AG04449 (cell line): ENCODE results near the gene MAD2L1BP.

Source experiments
- CTCF ChIA-PET: fragments of 350-600 bp; formaldehyde crosslinking; extraction: SDS; loops from one replicate; lab custom pipeline; 2021; ENCODE audit warnings: antibody characterized with exemption; lab: Yijun Ruan, JAX
- POLR2A ChIA-PET: fragments of 400-600, 350-600 bp; formaldehyde crosslinking; extraction: SDS; loops from one replicate; lab custom pipeline; 2020; ENCODE audit warnings: antibody characterized with exemption, inconsistent platforms; lab: Yijun Ruan, JAX
- DNase-seq: peaks from one replicate; pipeline ENCODE4 v3.0.0-alpha.2; 2010; ENCODE audit warnings: low read depth, low spot score
- H3K4me3 ChIP-seq: 2 replicates; pipeline ENCODE4 v1.5.1; 2011; ENCODE audit warnings: low read depth, mild to moderate bottlenecking, control low read depth, low read length
- TF ChIP-seq, protein P1 (sequence below): IDR thresholded peaks from one replicate; pipeline ENCODE4 v1.5.1; 2011; ENCODE audit warnings: mild to moderate bottlenecking, moderate library complexity, low read length, control low read depth, inconsistent platforms; ENCODE audit not compliant: insufficient read depth; ENCODE audit errors: missing control alignments

The MAD2L1BP gene

DNA sequence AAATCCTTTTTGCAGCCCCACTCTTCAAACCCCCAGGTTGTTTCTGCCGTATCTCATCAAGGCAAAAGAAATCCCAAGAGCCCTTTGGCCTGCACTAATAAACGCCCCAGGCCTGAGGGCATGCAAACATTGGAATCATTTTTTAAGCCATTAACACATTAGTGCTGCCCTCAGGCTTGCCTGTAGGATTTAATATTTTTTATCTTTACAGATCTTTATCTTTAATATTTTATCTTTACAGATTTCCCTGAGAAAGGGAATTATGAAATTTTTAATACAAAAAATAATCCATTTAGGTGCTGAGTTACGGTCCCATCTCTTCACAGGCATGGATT lies 21.3 kb upstream of the MAD2L1BP start:
- TF ChIP-seq, protein P1, sequence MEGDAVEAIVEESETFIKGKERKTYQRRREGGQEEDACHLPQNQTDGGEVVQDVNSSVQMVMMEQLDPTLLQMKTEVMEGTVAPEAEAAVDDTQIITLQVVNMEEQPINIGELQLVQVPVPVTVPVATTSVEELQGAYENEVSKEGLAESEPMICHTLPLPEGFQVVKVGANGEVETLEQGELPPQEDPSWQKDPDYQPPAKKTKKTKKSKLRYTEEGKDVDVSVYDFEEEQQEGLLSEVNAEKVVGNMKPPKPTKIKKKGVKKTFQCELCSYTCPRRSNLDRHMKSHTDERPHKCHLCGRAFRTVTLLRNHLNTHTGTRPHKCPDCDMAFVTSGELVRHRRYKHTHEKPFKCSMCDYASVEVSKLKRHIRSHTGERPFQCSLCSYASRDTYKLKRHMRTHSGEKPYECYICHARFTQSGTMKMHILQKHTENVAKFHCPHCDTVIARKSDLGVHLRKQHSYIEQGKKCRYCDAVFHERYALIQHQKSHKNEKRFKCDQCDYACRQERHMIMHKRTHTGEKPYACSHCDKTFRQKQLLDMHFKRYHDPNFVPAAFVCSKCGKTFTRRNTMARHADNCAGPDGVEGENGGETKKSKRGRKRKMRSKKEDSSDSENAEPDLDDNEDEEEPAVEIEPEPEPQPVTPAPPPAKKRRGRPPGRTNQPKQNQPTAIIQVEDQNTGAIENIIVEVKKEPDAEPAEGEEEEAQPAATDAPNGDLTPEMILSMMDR, result no peak
- CTCF ChIA-PET, result interaction anchor here (1.9 kb wide), 1 partner anchor 11 kb away, joined by 6 read pairs; no protein-coding TSS in a partner anchor
- POLR2A ChIA-PET, result interaction anchor here (1.8 kb wide), 1 partner anchor 15 kb away, joined by 5 read pairs; the partner anchor contains the start of gene GTPBP2
- no peak overlapping the region for H3K4me3 ChIP-seq
- no peak for DNase-seq

DNA sequence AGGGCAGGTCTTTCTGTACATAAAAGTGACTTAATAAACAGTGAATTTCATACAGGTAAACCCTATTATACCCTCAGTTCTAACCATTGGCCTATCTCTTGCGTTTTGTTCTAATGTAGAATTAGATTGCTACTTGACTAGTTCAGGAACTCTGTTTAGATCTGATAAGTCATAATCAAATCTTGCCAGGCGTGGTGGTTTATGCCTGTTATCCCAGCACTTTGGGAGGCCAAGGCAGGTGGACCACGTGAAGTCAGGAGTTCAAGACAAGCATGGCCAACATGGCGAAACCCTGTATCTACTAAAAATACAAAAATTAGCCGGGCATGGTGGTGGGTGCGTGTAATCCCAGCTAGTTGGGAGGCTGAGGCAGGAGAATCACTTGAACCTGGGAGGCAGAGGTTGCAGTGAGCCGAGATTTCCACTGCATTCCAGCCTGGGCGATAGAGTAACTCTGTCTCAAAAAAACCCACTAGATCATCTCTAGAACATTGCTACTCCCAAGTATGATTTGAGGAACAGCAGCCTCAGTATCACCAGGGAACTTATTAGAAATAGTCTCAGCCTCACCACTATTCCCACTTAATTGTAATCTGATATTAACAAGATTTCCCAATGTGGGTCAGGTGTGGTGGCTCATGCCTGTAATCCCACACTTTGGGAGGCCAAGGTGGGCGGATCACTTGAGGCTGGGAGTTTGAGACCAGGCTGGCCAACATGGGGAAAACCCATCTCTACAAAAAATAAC lies 18.7 kb upstream of the MAD2L1BP start:
- TF ChIP-seq, protein P1, result no peak
- no peak for DNase-seq
- POLR2A ChIA-PET, result interaction anchor here (0.7 to 1.6 kb wide), 5 partner anchors 7 to 12 kb away, joined by 3 to 8 read pairs (median 5); partner anchors contain the start of gene GTPBP2
- H3K4me3 ChIP-seq, result no peak overlapping the region
- CTCF ChIA-PET, result interaction anchor here (0.8 to 5.5 kb wide), 2 partner anchors 8 to 9 kb away, joined by 5 to 44 read pairs; no protein-coding TSS in a partner anchor

DNA sequence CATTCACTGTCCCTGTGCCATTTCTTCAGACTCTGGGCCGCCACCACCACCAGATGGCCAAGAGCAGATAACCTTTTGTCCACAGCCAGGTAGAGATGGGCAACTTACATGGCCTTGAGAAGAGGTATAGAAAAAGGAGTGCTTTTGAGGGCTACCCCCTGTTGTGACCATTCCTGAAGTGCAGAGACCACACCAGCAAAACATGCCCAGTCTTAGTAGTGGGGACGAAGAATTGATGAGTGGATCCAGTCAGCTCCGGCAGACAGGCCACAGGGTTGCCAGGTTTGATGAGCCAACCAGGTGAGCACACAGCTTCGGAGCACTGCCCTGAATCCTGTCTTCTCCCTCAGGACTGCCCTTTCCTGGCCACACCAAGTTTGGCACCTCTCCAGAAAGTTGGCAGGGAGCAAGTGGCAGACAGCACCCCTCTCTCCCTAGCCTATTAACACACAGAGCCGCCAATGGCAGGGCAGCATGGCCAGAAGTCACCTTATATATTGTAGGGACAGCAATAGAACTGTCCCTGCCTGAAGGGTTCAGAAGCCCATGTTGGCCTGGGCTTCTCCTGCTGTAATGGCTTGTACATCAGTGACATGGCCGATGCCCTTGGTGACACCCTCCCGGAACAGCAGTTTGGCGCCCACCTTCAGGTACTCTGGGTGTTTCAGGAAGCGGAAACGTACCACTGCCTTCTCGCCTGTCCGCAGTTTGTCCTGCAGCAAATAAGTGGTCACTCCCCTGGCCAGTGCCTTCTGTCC lies 14.4 kb upstream of the MAD2L1BP start:
- ChIA-PET POLR2A (interaction anchor here (1.1 kb wide), 1 partner anchor 458 kb away, joined by 4 read pairs; no protein-coding TSS in a partner anchor), CTCF (interaction anchor here (2.0 to 5.5 kb wide), 2 partner anchors 13 to 458 kb away, joined by 7 to 44 read pairs; no protein-coding TSS in a partner anchor)
- TF ChIP-seq, protein P1, result no peak
- DNase-seq, result no peak
- no peak overlapping the region for H3K4me3 ChIP-seq

DNA sequence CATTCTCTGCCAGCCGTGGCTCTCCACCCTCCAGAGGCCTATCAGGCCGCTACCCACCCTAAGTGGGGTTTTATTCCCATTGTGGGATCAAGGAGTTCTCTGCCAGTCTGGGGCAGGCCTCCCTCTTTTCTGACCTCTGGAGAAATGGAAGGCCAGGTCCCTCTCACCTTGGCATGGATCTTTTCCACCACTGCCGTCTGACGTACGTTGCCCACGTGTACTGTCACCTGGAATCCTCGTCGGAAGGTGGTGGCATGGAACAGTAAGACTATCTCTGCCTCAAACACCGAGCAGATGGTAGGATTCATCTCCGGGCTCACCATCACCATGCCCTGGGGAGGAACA lies 13.8 kb upstream of the MAD2L1BP start:
- TF ChIP-seq, protein P1, result no peak
- DNase-seq, result no peak
- CTCF ChIA-PET, result interaction anchor here (2.0 to 5.5 kb wide), 2 partner anchors 13 to 457 kb away, joined by 7 to 44 read pairs; no protein-coding TSS in a partner anchor
- POLR2A ChIA-PET, result no interaction called here
- no peak overlapping the region for H3K4me3 ChIP-seq

DNA sequence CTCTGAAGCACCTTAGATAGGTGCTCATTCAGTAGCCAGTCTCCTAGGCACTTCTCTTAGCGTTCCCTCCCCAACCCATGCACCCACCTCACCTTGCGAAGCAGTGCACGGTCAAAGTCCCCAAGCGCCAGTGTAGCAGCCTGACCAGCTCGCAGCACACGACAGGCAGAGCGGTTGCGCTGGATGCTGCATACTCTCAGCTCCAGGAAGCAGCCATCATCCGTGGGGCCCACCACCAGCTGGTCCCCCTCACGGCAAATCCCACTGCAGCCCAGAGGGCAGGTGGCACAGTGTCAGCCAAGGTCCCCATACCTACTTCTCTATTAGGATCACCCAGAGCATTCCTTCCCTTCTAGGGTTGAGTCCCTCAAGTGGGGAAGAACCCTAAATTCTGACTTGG lies 13.1 kb upstream of the MAD2L1BP start:
- POLR2A ChIA-PET, result interaction anchor here (0.9 kb wide), 1 partner anchor 9 kb away, joined by 3 read pairs; no protein-coding TSS in a partner anchor
- DNase-seq, result no peak
- TF ChIP-seq, protein P1, result no peak
- no peak overlapping the region for H3K4me3 ChIP-seq
- CTCF ChIA-PET, result interaction anchor here (2.0 kb wide), 1 partner anchor 456 kb away, joined by 7 read pairs; no protein-coding TSS in a partner anchor
